HG02642 (cell line): ENCODE results near the gene MAP3K7CL.

ENCODE experiments used
- ATAC-seq: cut with Tn5 transposase; IDR thresholded peaks from one replicate; pipeline ENCODE4 v1.9.1; 2021; ENCODE audit warnings: mild to moderate bottlenecking; ENCODE audit not compliant: unreplicated experiment, poor library complexity

Gene MAP3K7CL

DNA sequence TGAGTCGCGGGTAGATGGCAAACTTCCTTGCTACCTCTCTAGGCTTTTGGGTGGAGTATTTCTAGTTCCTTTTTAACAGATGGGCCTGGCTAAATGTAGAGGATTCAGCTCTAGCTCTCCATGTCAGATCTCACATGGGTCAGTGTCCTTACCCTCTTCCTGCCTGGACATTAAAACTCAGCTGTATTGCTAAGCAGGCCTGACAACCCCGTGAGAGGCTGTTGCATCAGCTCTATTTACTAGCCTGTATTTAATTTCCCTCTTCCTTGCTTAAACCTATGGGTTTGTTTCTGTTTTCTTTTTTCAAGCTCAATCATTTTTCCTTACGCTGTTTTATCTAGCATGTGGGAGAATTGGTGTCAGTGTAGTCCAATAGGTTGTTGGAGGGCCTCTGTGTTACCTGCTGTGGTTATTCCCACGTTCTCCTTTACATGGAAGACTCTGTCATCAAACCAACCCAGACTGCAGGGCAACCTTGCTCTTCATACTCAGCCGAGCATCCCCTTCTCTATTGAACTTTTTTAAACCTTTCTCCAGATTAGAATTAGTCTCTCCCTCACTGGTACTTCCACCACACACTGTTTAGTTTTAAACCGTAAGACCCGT is 88.8 kb downstream of the MAP3K7CL start:
- no peak for ATAC-seq

DNA sequence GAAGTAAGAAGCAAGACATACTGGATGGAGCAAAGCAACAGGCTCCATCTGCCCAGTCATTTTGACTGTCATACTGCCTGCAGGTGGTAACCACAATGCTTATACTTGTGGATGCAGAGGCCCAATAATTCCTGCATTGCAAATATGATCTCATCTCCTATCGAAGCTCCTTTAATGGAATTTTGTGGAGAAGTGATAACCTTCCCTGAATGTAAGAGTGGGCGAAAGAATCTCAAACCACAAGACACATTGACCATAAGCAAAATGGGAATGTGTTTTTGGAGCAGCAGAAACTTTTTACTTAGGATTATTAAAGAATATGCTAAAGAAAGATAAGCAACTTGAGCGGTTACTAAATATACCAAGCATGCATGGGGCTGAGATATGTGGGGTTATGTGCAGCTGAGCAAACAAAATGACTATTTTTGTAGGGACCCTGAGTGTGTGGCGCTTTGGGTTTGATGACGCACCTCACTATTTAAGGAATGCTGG is 90.9 kb downstream of the MAP3K7CL start:
- no peak for ATAC-seq

DNA sequence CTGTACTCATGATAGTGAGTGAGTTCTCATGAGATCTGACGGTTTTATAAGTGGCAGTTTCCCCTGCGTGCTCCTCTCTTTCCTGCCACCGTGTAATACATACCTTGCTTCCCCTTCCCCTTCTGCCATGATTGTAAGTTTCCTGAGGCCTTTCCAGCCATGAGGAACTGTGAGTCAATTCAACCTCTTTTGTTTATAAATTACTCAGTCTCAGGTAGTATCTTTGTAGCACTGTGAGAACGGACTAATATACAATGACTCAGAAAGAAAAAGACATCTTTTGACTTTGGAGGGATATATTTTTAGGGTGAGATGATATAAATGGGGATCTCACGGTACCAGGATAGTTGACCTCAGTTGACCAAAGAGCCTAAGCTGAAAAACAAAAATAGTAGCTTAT is 93.6 kb downstream of the MAP3K7CL start:
- peak; percentile 53 for ATAC-seq
